Mesendoderm (in vitro differentiated cells): Measurements from ENCODE around the gene AGRN.
"Not testable (repeated sequence)": the region's sequence is repeated elsewhere in the genome, so short reads cannot be mapped to it uniquely, and the experiment has no call there.

Experiments
- DNase-seq: peaks from one replicate; pipeline ENCODE4 v3.0.0; 2013
- H2AK5ac ChIP-seq: 2 replicates; pipeline ENCODE4 v1.6.1; 2013; ENCODE audit warnings: low read length, inconsistent platforms
- H2BK120ac ChIP-seq: 2 replicates; pipeline ENCODE4 v1.6.1; 2013; ENCODE audit warnings: low read depth, mild to moderate bottlenecking, low read length, moderate library complexity, mixed read lengths
- H2BK15ac ChIP-seq: replicated peaks from 2 replicates; pipeline ENCODE4 v1.6.1; 2013; ENCODE audit warnings: low read depth, mild to moderate bottlenecking, moderate library complexity
- H2BK5ac ChIP-seq: 2 replicates; pipeline ENCODE4 v1.6.1; 2013; ENCODE audit warnings: low read length, inconsistent platforms
- H3K18ac ChIP-seq: 2 replicates; pipeline ENCODE4 v1.6.1; 2013; ENCODE audit warnings: mild to moderate bottlenecking, low read length, mixed read lengths
- H3K23ac ChIP-seq: one replicate; pipeline ENCODE4 v1.6.1; 2013; ENCODE audit warnings: low read length
- H3K27ac ChIP-seq: 2 replicates; pipeline ENCODE4 v1.5.1; 2013; ENCODE audit warnings: low read depth, mild to moderate bottlenecking, inconsistent platforms, low read length, moderate library complexity
- H3K27me3 ChIP-seq: 2 replicates; pipeline ENCODE4 v1.6.1; 2013; ENCODE audit warnings: low read length, control low read depth, mild to moderate bottlenecking, inconsistent platforms; ENCODE audit not compliant: insufficient read depth, poor library complexity
- H3K36me3 ChIP-seq: 2 replicates; pipeline ENCODE4 v1.6.1; 2013; ENCODE audit warnings: low read length, inconsistent platforms; ENCODE audit not compliant: control insufficient read depth, insufficient read depth
- H3K4ac ChIP-seq: one replicate; pipeline ENCODE4 v1.6.1; 2013; ENCODE audit warnings: low read depth, mild to moderate bottlenecking, low read length, moderate library complexity
- H3K4me1 ChIP-seq: 2 replicates; pipeline ENCODE4 v1.6.1; 2013; ENCODE audit warnings: low read depth, low read length, inconsistent platforms; ENCODE audit not compliant: control insufficient read depth
- H3K4me2 ChIP-seq: 2 replicates; pipeline ENCODE4 v1.6.1; 2013; ENCODE audit warnings: low read length
- H3K4me3 ChIP-seq: 2 replicates; pipeline ENCODE4 v1.5.1; 2013; ENCODE audit warnings: mild to moderate bottlenecking, low read length
- H3K56ac ChIP-seq: one replicate; pipeline ENCODE4 v1.6.1; 2013; ENCODE audit warnings: low read length
- H3K79me1 ChIP-seq: 2 replicates; pipeline ENCODE4 v1.6.1; 2013; ENCODE audit warnings: low read length, inconsistent platforms
- H3K79me2 ChIP-seq: 2 replicates; pipeline ENCODE4 v1.6.1; 2013; ENCODE audit warnings: mild to moderate bottlenecking, low read length; ENCODE audit not compliant: control insufficient read depth, insufficient read depth
- H3K9ac ChIP-seq: 2 replicates; pipeline ENCODE4 v1.6.1; 2013; ENCODE audit warnings: low read length, inconsistent platforms
- H4K5ac ChIP-seq: one replicate; pipeline ENCODE4 v1.6.1; 2013; ENCODE audit warnings: low read length
- H4K8ac ChIP-seq: one replicate; pipeline ENCODE4 v1.6.1; 2013; ENCODE audit warnings: low read depth, mild to moderate bottlenecking, control low read depth, low read length, moderate library complexity
- WGBS: extraction: QIAGEN DNeasy Blood & Tissue Kit; methylation state at CpG from one replicate; pipeline ENCODE4 v1.1.7; 2013; ENCODE audit warnings: low lambda C conversion rate, missing lambda C conversion rate; ENCODE audit not compliant: insufficient coverage; ENCODE audit errors: extremely low coverage; 5-methylcytosine and 5-hydroxymethylcytosine counted together

Gene AGRN

GRCh38 chr1:993379-993995 lies 26.4 kb upstream of the AGRN start:
- no peak overlapping the region for H3K4me3 ChIP-seq
- H4K5ac ChIP-seq, result no peak overlapping the region
- no peak overlapping the region for H3K4ac ChIP-seq
- no peak for DNase-seq
- no peak overlapping the region for H3K9ac ChIP-seq
- no peak overlapping the region for H3K56ac ChIP-seq
- H3K4me1 ChIP-seq, result no peaks in the 10 kb centered on the region
- no peaks in the 10 kb centered on the region for H3K79me1 ChIP-seq
- H4K8ac ChIP-seq, result no peak overlapping the region
- H2AK5ac ChIP-seq, result no peak overlapping the region
- peaks cover 16% of the 10 kb centered on the region for H3K27me3 ChIP-seq
- H3K36me3 ChIP-seq, result no peaks in the 10 kb centered on the region
- no peak overlapping the region for H2BK120ac ChIP-seq
- H3K4me2 ChIP-seq, result no peak overlapping the region
- no peak overlapping the region for H3K18ac ChIP-seq
- no peak overlapping the region for H2BK15ac ChIP-seq
- no CpG with 5 or more reads among the region's 15 CpGs for WGBS
- no peaks in the 10 kb centered on the region for H3K79me2 ChIP-seq
- no peak overlapping the region for H3K23ac ChIP-seq
- no peak overlapping the region for H3K27ac ChIP-seq
- H2BK5ac ChIP-seq, result no peak overlapping the region

- H3K27ac ChIP-seq, H2BK15ac ChIP-seq, H3K4me1 ChIP-seq, H3K4ac ChIP-seq, H3K9ac ChIP-seq, H3K4me2 ChIP-seq, H3K79me2 ChIP-seq, H3K36me3 ChIP-seq, H2AK5ac ChIP-seq, DNase-seq, H3K4me3 ChIP-seq, H2BK5ac ChIP-seq, H3K79me1 ChIP-seq, H2BK120ac ChIP-seq, H3K18ac ChIP-seq, H4K5ac ChIP-seq, H4K8ac ChIP-seq, H3K56ac ChIP-seq, H3K23ac ChIP-seq: not testable (repeated sequence)
- H3K27me3 ChIP-seq, result peaks cover 21% of the 10 kb centered on the region
- WGBS, result no CpG with 5 or more reads among the region's 6 CpGs
Observed at GRCh38 chr1:994546-994945, 25.4 kb upstream of the AGRN start.

GRCh38 chr1:995665-996633 lies 24.0 kb upstream of the AGRN start:
- H3K4me1 ChIP-seq, result no peaks in the 10 kb centered on the region
- no peak overlapping the region for H2BK15ac ChIP-seq
- DNase-seq, result no peak
- no peak overlapping the region for H2BK5ac ChIP-seq
- no peak overlapping the region for H3K9ac ChIP-seq
- H2AK5ac ChIP-seq, result no peak overlapping the region
- H3K36me3 ChIP-seq, result no peaks in the 10 kb centered on the region
- WGBS, result no CpG with 5 or more reads among the region's 30 CpGs
- no peak overlapping the region for H3K23ac ChIP-seq
- H2BK120ac ChIP-seq, result no peak overlapping the region
- H3K4me3 ChIP-seq, result no peak overlapping the region
- H3K4ac ChIP-seq, result no peak overlapping the region
- H3K4me2 ChIP-seq, result no peak overlapping the region
- H4K5ac ChIP-seq, result no peak overlapping the region
- no peak overlapping the region for H3K27ac ChIP-seq
- H3K56ac ChIP-seq, result no peak overlapping the region
- H3K79me2 ChIP-seq, result no peaks in the 10 kb centered on the region
- H3K79me1 ChIP-seq, result no peaks in the 10 kb centered on the region
- no peak overlapping the region for H4K8ac ChIP-seq
- peaks cover 24% of the 10 kb centered on the region for H3K27me3 ChIP-seq
- no peak overlapping the region for H3K18ac ChIP-seq

- Histone ChIP-seq H3K4me1 (no peaks in the 10 kb centered on the region), H3K4ac (no peak overlapping the region), H4K8ac (no peak overlapping the region), H4K5ac (no peak overlapping the region), H3K4me3 (no peak overlapping the region), H3K79me2 (no peaks in the 10 kb centered on the region), H3K79me1 (no peaks in the 10 kb centered on the region), H2BK15ac (no peak overlapping the region), H3K9ac (no peak overlapping the region), H2AK5ac (no peak overlapping the region), H3K27me3 (peaks cover 27% of the 10 kb centered on the region), H3K56ac (no peak overlapping the region), H3K36me3 (no peaks in the 10 kb centered on the region), H2BK120ac (no peak overlapping the region), H3K23ac (no peak overlapping the region), H3K27ac (no peak overlapping the region), H3K18ac (no peak overlapping the region), H3K4me2 (no peak overlapping the region), H2BK5ac (no peak overlapping the region)
- DNase-seq, result no peak
- WGBS, result no CpG with 5 or more reads among the region's 24 CpGs
Observed at GRCh38 chr1:996851-997712, 22.8 kb upstream of the AGRN start.

- Histone ChIP-seq H2BK120ac (no peak overlapping the region), H2AK5ac (no peak overlapping the region), H3K18ac (no peak overlapping the region), H3K56ac (no peak overlapping the region), H3K79me2 (no peaks in the 10 kb centered on the region), H2BK15ac (no peak overlapping the region), H2BK5ac (no peak overlapping the region), H4K5ac (no peak overlapping the region), H3K4me2 (no peak overlapping the region), H3K4ac (no peak overlapping the region), H3K36me3 (no peaks in the 10 kb centered on the region), H4K8ac (no peak overlapping the region), H3K79me1 (no peaks in the 10 kb centered on the region), H3K23ac (no peak overlapping the region), H3K27ac (no peak overlapping the region), H3K9ac (no peak overlapping the region), H3K4me1 (no peaks in the 10 kb centered on the region), H3K27me3 (peaks cover 27% of the 10 kb centered on the region), H3K4me3 (no peak overlapping the region)
- WGBS, result no CpG with 5 or more reads among the region's 3 CpGs
- no peak for DNase-seq
Observed at GRCh38 chr1:997713-997992, 22.3 kb upstream of the AGRN start.
